Activated CD4-positive, alpha-beta T cell treated with anti-CD3 and anti-CD28 coated beads, Interleukin-2, amount 10 ng/mL, durations not matched to agents 24 days and 14 days (primary cell): Measurements from ENCODE around the gene HACD2. TPM values are rescaled to one million over a fixed set of nuclear protein-coding genes. Genes with fewer than 3 reads are reported as not detected.
"Not testable (repeated sequence)": the region's sequence is repeated elsewhere in the genome, so short reads cannot be mapped to it uniquely, and the experiment has no call there.

Source experiments
- DNase-seq: peaks from one replicate; pipeline ENCODE4 v3.0.0; 2022
- H3K27ac Mint-ChIP-seq: one replicate; pipeline ENCODE4 v1.8.0; 2022; ENCODE audit warnings: mild to moderate bottlenecking, mixed read lengths
- H3K27me3 Mint-ChIP-seq: one replicate; pipeline ENCODE4 v1.8.0; 2022; ENCODE audit warnings: mixed read lengths
- H3K36me3 Mint-ChIP-seq: one replicate; pipeline ENCODE4 v1.8.0; 2022; ENCODE audit warnings: low read depth, mild to moderate bottlenecking, mixed read lengths
- H3K4me1 Mint-ChIP-seq: one replicate; pipeline ENCODE4 v1.8.0; 2021; ENCODE audit warnings: mixed read lengths
- H3K4me3 Mint-ChIP-seq: one replicate; pipeline ENCODE4 v1.8.0; 2022; ENCODE audit warnings: mild to moderate bottlenecking, moderate library complexity, mixed read lengths
- H3K9me3 Mint-ChIP-seq: one replicate; pipeline ENCODE4 v1.8.0; 2021; ENCODE audit warnings: mixed read lengths
- intact Hi-C: fragments of 100-400 bp; cut with micrococcal nuclease; formaldehyde crosslinking; loops from one replicate; pipeline ENCODE4 v1.15.1; 2023
- total RNA-seq: library from RNA; stranded (reverse); gene quantifications from 2 replicates; pipeline ENCODE4 v1.2.3, GENCODE V29; 2022

The HACD2 gene
- total RNA-seq, 1 donor from 2014 or later, result 31.8 TPM

- H3K4me3 Mint-ChIP-seq, result no peak overlapping the region
- intact Hi-C loops, result no loop called here
- no peaks in the 10 kb centered on the region for H3K36me3 Mint-ChIP-seq
- no peak overlapping the region for H3K27ac Mint-ChIP-seq
- no peaks in the 10 kb centered on the region for H3K9me3 Mint-ChIP-seq
- DNase-seq, result no peak
- H3K4me1 Mint-ChIP-seq, result no peaks in the 10 kb centered on the region
- H3K27me3 Mint-ChIP-seq, result no peaks in the 10 kb centered on the region
These were observed 36.5 kb upstream of the HACD2 start for GRCh38 chr3:123621186-123621849.

- H3K27me3 Mint-ChIP-seq, result no peaks in the 10 kb centered on the region
- H3K36me3 Mint-ChIP-seq, result no peaks in the 10 kb centered on the region
- no peak for DNase-seq
- intact Hi-C loops, result no loop called here
- no peak overlapping the region for H3K4me3 Mint-ChIP-seq
- no peak overlapping the region for H3K27ac Mint-ChIP-seq
- H3K4me1 Mint-ChIP-seq, result no peaks in the 10 kb centered on the region
- no peaks in the 10 kb centered on the region for H3K9me3 Mint-ChIP-seq
These were observed 35.5 kb upstream of the HACD2 start for GRCh38 chr3:123620343-123620742.

GRCh38 chr3:123618768-123619484, 34.1 kb upstream of the HACD2 start:
- no peaks in the 10 kb centered on the region for H3K9me3 Mint-ChIP-seq
- H3K27ac Mint-ChIP-seq, result no peak overlapping the region
- DNase-seq, result no peak
- H3K4me3 Mint-ChIP-seq, result no peak overlapping the region
- no peaks in the 10 kb centered on the region for H3K27me3 Mint-ChIP-seq
- H3K4me1 Mint-ChIP-seq, result no peaks in the 10 kb centered on the region
- no peaks in the 10 kb centered on the region for H3K36me3 Mint-ChIP-seq
- intact Hi-C loops, result no loop called here

- no peak overlapping the region for H3K4me3 Mint-ChIP-seq
- no peaks in the 10 kb centered on the region for H3K4me1 Mint-ChIP-seq
- no peaks in the 10 kb centered on the region for H3K27me3 Mint-ChIP-seq
- H3K27ac Mint-ChIP-seq, result no peak overlapping the region
- intact Hi-C loops, result no loop called here
- no peaks in the 10 kb centered on the region for H3K36me3 Mint-ChIP-seq
- no peaks in the 10 kb centered on the region for H3K9me3 Mint-ChIP-seq
- DNase-seq, result no peak
These were observed 33.3 kb upstream of the HACD2 start for GRCh38 chr3:123618076-123618708.

- Mint-ChIP-seq H3K9me3 (no peaks in the 10 kb centered on the region), H3K27ac (no peak overlapping the region), H3K4me3 (no peak overlapping the region), H3K4me1 (no peaks in the 10 kb centered on the region), H3K27me3 (no peaks in the 10 kb centered on the region), H3K36me3 (no peaks in the 10 kb centered on the region)
- DNase-seq, result no peak
- intact Hi-C loops, result no loop called here
These were observed 31.7 kb upstream of the HACD2 start for GRCh38 chr3:123616593-123616992.

GRCh38 chr3:123613543-123613942, 28.7 kb upstream of the HACD2 start:
- Mint-ChIP-seq H3K4me1 (no peaks in the 10 kb centered on the region), H3K36me3 (no peaks in the 10 kb centered on the region), H3K27ac (no peak overlapping the region), H3K4me3 (no peak overlapping the region), H3K27me3 (no peaks in the 10 kb centered on the region), H3K9me3 (no peaks in the 10 kb centered on the region)
- no peak for DNase-seq
- intact Hi-C loops, result no loop called here

GRCh38 chr3:123611674-123612073, 26.8 kb upstream of the HACD2 start:
- not testable (repeated sequence) for H3K9me3 Mint-ChIP-seq

GRCh38 chr3:123611082-123611481, 26.2 kb upstream of the HACD2 start:
- no peaks in the 10 kb centered on the region for H3K27me3 Mint-ChIP-seq
- no peak overlapping the region for H3K27ac Mint-ChIP-seq
- no peaks in the 10 kb centered on the region for H3K9me3 Mint-ChIP-seq
- H3K4me1 Mint-ChIP-seq, result peaks cover 2% of the 10 kb centered on the region
- intact Hi-C loops, result no loop called here
- H3K36me3 Mint-ChIP-seq, result no peaks in the 10 kb centered on the region
- DNase-seq, result no peak
- no peak overlapping the region for H3K4me3 Mint-ChIP-seq

More at GRCh38 chr3:123611674-123612073, 26.8 kb upstream of the HACD2 start:
- intact Hi-C loops, H3K27ac Mint-ChIP-seq, DNase-seq, H3K4me3 Mint-ChIP-seq, H3K36me3 Mint-ChIP-seq, H3K4me1 Mint-ChIP-seq, H3K27me3 Mint-ChIP-seq: not testable (repeated sequence)

- no peaks in the 10 kb centered on the region for H3K36me3 Mint-ChIP-seq
- DNase-seq, result no peak
- no peaks in the 10 kb centered on the region for H3K27me3 Mint-ChIP-seq
- intact Hi-C loops, result no loop called here
- no peak overlapping the region for H3K4me3 Mint-ChIP-seq
- H3K9me3 Mint-ChIP-seq, result no peaks in the 10 kb centered on the region
- no peak overlapping the region for H3K27ac Mint-ChIP-seq
- H3K4me1 Mint-ChIP-seq, result peaks cover 4% of the 10 kb centered on the region
These were observed 25.5 kb upstream of the HACD2 start for GRCh38 chr3:123610331-123610730.

GRCh38 chr3:123609063-123609462, 24.2 kb upstream of the HACD2 start:
- no peak for DNase-seq
- no peak overlapping the region for H3K27ac Mint-ChIP-seq
- H3K4me1 Mint-ChIP-seq, result peaks cover 8% of the 10 kb centered on the region
- H3K9me3 Mint-ChIP-seq, result no peaks in the 10 kb centered on the region
- H3K36me3 Mint-ChIP-seq, result no peaks in the 10 kb centered on the region
- H3K27me3 Mint-ChIP-seq, result no peaks in the 10 kb centered on the region
- intact Hi-C loops, result no loop called here
- H3K4me3 Mint-ChIP-seq, result no peak overlapping the region

GRCh38 chr3:123608263-123608937, 23.5 kb upstream of the HACD2 start:
- DNase-seq, result no peak
- Mint-ChIP-seq H3K27me3 (no peaks in the 10 kb centered on the region), H3K9me3 (no peaks in the 10 kb centered on the region), H3K4me1 (peaks cover 8% of the 10 kb centered on the region), H3K36me3 (no peaks in the 10 kb centered on the region), H3K4me3 (no peak overlapping the region), H3K27ac (no peak overlapping the region)
- intact Hi-C loops, result no loop called here

GRCh38 chr3:123606527-123606926, 21.7 kb upstream of the HACD2 start:
- intact Hi-C loops, result no loop called here
- Mint-ChIP-seq H3K9me3 (no peaks in the 10 kb centered on the region), H3K27me3 (no peaks in the 10 kb centered on the region), H3K36me3 (no peaks in the 10 kb centered on the region), H3K4me1 (peaks cover 8% of the 10 kb centered on the region), H3K4me3 (no peak overlapping the region), H3K27ac (no peak overlapping the region)
- DNase-seq, result no peak

- Mint-ChIP-seq H3K27ac (no peak overlapping the region), H3K27me3 (no peaks in the 10 kb centered on the region), H3K36me3 (no peaks in the 10 kb centered on the region), H3K4me3 (no peak overlapping the region), H3K4me1 (peaks cover 8% of the 10 kb centered on the region), H3K9me3 (no peaks in the 10 kb centered on the region)
- DNase-seq, result no peak
- intact Hi-C loops, result no loop called here
These were observed 21.0 kb upstream of the HACD2 start for GRCh38 chr3:123605789-123606234.

GRCh38 chr3:123603153-123603552, 18.3 kb upstream of the HACD2 start:
- H3K4me1 Mint-ChIP-seq, H3K4me3 Mint-ChIP-seq, H3K36me3 Mint-ChIP-seq, H3K27ac Mint-ChIP-seq, H3K9me3 Mint-ChIP-seq, H3K27me3 Mint-ChIP-seq, DNase-seq, intact Hi-C loops: not testable (repeated sequence)
